AG04450 (cell line): ENCODE data around the gene SYT9. TPM values are rescaled to one million over a fixed set of nuclear protein-coding genes. Genes with fewer than 3 reads are reported as not detected.

Source experiments
- CTCF ChIA-PET: fragments of 300-600, 350-600 bp; formaldehyde crosslinking; extraction: SDS; loops from one replicate; lab custom pipeline; 2022; ENCODE audit warnings: antibody characterized with exemption, inconsistent platforms; lab: Charles Lee
- POLR2A ChIA-PET: fragments of 350-600 bp; formaldehyde crosslinking; extraction: SDS; loops from one replicate; lab custom pipeline; 2021; ENCODE audit warnings: antibody characterized with exemption, inconsistent platforms; lab: Yijun Ruan, JAX
- DNase-seq: peaks from one replicate; pipeline ENCODE4 v3.0.0-alpha.2; 2011; ENCODE audit warnings: low read depth, low spot score
- H3K27ac ChIP-seq: one replicate; pipeline ENCODE4 v1.5.1; 2012; ENCODE audit warnings: low read depth, low read length, control low read depth
- H3K27me3 ChIP-seq: one replicate; pipeline ENCODE4 v1.6.0; 2012; ENCODE audit warnings: low read length; ENCODE audit not compliant: control insufficient read depth, insufficient read depth
- H3K4me3 ChIP-seq: 2 replicates; pipeline ENCODE4 v1.5.1; 2011; ENCODE audit warnings: mild to moderate bottlenecking, low read depth, low read length, control low read depth
- H3K9me3 ChIP-seq: 2 replicates; pipeline ENCODE4 v1.5.1; 2012; ENCODE audit warnings: low read length; ENCODE audit not compliant: control insufficient read depth, insufficient read depth
- polyA plus RNA-seq: library from polyadenylated mRNA; depleted of rRNA; stranded (reverse); fragments of >200 nt; gene quantifications from 2 replicates; pipeline ENCODE4 v1.2.3, GENCODE V29; 2011
- TF ChIP-seq, protein P1 (sequence below): IDR thresholded peaks from 2 replicates; pipeline ENCODE4 v1.5.1; 2011; ENCODE audit warnings: low read depth, low read length, control low read depth, inconsistent platforms

Gene SYT9
- polyA plus RNA-seq, 1 experiment, result not detected

DNA sequence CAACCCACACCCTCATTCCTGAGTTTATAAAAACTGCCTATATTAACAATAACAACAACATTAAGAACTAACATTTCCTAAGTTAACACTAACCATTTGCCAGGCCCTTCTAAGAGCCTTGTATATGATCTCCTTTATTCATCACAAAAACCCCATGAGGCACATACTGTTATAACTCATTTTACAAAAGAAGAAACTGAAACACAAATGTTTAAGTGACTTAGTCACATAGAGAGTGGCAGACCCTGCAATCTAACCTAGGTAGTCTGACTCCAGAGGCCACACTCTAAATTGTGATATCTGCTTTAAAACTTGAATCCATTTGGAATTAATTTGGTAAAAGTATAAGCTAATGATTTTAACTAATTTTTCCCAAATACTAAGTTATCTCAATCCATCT, 116.1 kb downstream of the SYT9 start:
- no peaks in the 10 kb centered on the region for H3K27me3 ChIP-seq
- H3K27ac ChIP-seq, result no peak overlapping the region
- TF ChIP-seq, protein P1, sequence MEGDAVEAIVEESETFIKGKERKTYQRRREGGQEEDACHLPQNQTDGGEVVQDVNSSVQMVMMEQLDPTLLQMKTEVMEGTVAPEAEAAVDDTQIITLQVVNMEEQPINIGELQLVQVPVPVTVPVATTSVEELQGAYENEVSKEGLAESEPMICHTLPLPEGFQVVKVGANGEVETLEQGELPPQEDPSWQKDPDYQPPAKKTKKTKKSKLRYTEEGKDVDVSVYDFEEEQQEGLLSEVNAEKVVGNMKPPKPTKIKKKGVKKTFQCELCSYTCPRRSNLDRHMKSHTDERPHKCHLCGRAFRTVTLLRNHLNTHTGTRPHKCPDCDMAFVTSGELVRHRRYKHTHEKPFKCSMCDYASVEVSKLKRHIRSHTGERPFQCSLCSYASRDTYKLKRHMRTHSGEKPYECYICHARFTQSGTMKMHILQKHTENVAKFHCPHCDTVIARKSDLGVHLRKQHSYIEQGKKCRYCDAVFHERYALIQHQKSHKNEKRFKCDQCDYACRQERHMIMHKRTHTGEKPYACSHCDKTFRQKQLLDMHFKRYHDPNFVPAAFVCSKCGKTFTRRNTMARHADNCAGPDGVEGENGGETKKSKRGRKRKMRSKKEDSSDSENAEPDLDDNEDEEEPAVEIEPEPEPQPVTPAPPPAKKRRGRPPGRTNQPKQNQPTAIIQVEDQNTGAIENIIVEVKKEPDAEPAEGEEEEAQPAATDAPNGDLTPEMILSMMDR, result no peak
- no peaks in the 10 kb centered on the region for H3K9me3 ChIP-seq
- ChIA-PET POLR2A (no interaction called here), CTCF (no interaction called here)
- DNase-seq, result no peak
- no peak overlapping the region for H3K4me3 ChIP-seq

DNA sequence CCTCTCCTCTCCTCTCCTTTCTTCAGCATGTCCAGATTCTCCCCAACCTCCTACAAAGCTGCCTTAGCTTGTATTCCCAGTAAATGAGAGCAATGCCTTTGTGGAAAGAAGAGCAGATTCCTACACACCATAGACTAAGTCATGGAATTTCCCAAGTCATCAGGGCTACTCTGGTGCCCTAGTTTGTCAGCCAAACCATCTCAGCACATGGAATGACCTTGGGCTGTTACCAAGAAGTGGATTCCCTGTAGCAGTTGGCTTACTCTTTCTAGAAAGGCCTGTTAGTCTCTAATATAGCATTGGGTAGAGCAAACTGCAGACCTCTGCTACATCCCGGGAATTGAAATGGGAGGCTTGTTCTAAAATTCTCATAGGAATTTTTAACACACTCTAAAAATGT, 124.7 kb downstream of the SYT9 start:
- ChIA-PET POLR2A (no interaction called here), CTCF (no interaction called here)
- H3K27me3 ChIP-seq, result no peaks in the 10 kb centered on the region

DNA sequence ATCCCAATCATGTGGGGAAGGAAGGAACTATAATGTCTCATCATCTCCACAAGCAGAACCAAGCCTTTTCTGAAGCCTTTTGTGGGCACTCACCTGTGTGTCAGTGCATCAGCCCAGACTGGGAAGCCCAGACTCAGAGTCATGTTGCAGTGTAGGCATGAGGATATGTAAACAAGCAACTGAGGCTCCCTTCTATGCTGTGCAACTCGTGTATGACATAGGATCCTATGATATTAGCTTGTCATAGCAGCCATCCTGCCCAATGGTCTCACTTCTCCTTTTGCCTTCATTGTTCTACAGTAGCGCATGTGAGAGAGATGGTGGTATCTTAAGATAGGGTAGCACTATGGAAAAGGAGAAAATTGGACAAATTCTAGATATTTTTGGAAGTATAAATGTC, 130.2 kb downstream of the SYT9 start:
- TF ChIP-seq, protein P1, result no peak
- POLR2A ChIA-PET, result no interaction called here
- DNase-seq, result no peak
- H3K27ac ChIP-seq, result no peak overlapping the region
- H3K9me3 ChIP-seq, result no peaks in the 10 kb centered on the region; the same call in 1 of the 2 replicates
- CTCF ChIA-PET, result no interaction called here
- no peaks in the 10 kb centered on the region for H3K27me3 ChIP-seq
- no peak overlapping the region for H3K4me3 ChIP-seq

More for the DNA sequence above, 124.7 kb downstream of the SYT9 start:
- TF ChIP-seq, protein P1, result no peak
- no peaks in the 10 kb centered on the region for H3K9me3 ChIP-seq
- DNase-seq, result no peak
- no peak overlapping the region for H3K4me3 ChIP-seq
- no peak overlapping the region for H3K27ac ChIP-seq

DNA sequence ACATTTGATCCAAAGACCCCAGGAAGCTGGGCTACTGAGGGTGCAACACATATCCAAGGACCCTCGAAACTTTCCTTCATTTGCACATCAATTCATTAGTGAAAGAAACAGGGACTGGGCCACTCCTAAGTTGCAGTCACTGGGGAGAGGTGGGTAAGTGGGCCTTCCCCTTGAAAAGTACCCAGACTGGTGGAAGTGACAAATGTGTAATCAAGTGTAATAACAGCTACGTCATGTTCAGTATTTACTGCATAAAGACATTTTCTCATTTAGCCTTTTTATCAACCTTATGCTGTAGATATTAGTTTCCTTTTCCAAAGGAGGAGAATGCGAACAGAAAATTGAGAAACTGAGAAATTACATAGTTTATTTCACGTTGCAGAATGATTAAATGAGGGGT, 131.7 kb downstream of the SYT9 start:
- H3K4me3 ChIP-seq, result no peak overlapping the region
- H3K27ac ChIP-seq, result no peak overlapping the region
- TF ChIP-seq, protein P1, result no peak
- no peaks in the 10 kb centered on the region; the same call in 1 of the 2 replicates for H3K9me3 ChIP-seq
- no peaks in the 10 kb centered on the region for H3K27me3 ChIP-seq
- POLR2A ChIA-PET, result no interaction called here
- no peak for DNase-seq
- CTCF ChIA-PET, result no interaction called here

DNA sequence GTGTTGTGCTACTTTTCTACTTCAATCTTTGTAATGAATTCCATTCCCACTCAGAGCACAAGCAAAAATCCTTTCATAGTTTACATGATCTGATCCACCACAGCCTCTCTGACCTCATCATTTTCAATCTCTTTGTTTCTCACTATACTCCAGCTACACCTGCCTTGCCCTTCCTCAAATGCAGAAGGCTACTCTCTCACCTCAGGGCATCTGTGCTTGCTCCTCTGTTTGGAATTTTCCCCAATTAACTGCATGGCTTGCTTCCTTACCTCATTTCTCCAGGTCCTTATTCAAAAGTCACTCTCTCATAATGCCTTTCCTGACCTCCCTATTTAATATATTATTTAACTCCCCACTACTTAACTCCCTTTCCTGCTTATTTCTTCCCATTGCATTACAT, 133.0 kb downstream of the SYT9 start:
- CTCF ChIA-PET, result no interaction called here
- TF ChIP-seq, protein P1, result no peak
- no peaks in the 10 kb centered on the region for H3K27me3 ChIP-seq
- H3K27ac ChIP-seq, result no peak overlapping the region
- no peak for DNase-seq
- POLR2A ChIA-PET, result no interaction called here
- H3K9me3 ChIP-seq, result no peaks in the 10 kb centered on the region; the same call in 1 of the 2 replicates
- H3K4me3 ChIP-seq, result no peak overlapping the region
